Measurements from ENCODE around the gene CACNA1B.

GRCh38 chr9:137956039-137956438 is 78.5 kb downstream of the CACNA1B start:
- TF ChIP-seq POLR2A (IDR thresholded peaks at IDR 0.05) (no peak), POLR2AphosphoS5 (IDR thresholded peaks at IDR 0.05) (no peak)

Data from sigmoid colon (tissue), 4 donors.